WTC11 (cell line): ENCODE measurements around the gene SOD2. TPM values are rescaled to one million over a fixed set of nuclear protein-coding genes. Genes with fewer than 3 reads are reported as not detected.

ENCODE experiments used
- ATAC-seq: fragments of 200-7000 bp; cut with Tn5 transposase; 2 replicates; pipeline ENCODE4 v1.10.0; 2021; ENCODE audit warnings: mild to moderate bottlenecking, moderate library complexity
- CTCF ChIA-PET: fragments of 300-600 bp; sonication (Branson Sonifier 250); formaldehyde crosslinking; loops from one replicate; lab custom pipeline; 2021; ENCODE audit warnings: antibody characterized with exemption; lab: Charles Lee
- POLR2A ChIA-PET: fragments of 350-600 bp; sonication (Branson Sonifier 250); formaldehyde crosslinking; loops from one replicate; lab custom pipeline; 2021; ENCODE audit warnings: antibody characterized with exemption; lab: Charles Lee
- DNase-seq: peaks from one replicate; pipeline ENCODE4 v3.0.0; 2021; ENCODE audit warnings: low spot score
- H3K27ac Mint-ChIP-seq: 2 replicates; pipeline ENCODE4 v1.8.0; 2021; ENCODE audit warnings: mixed read lengths
- H3K27me3 Mint-ChIP-seq: 2 replicates; pipeline ENCODE4 v1.8.0; 2021; ENCODE audit warnings: low read depth, mild to moderate bottlenecking, moderate library complexity, mixed read lengths
- H3K36me3 Mint-ChIP-seq: 2 replicates; pipeline ENCODE4 v1.8.0; 2021; ENCODE audit warnings: mixed read lengths
- H3K4me1 Mint-ChIP-seq: 2 replicates; pipeline ENCODE4 v1.8.0; 2022; ENCODE audit warnings: mixed read lengths
- H3K4me3 Mint-ChIP-seq: 2 replicates; pipeline ENCODE4 v1.8.0; 2021; ENCODE audit warnings: mild to moderate bottlenecking, moderate library complexity, mixed read lengths
- H3K9me3 Mint-ChIP-seq: 2 replicates; pipeline ENCODE4 v1.8.0; 2021; ENCODE audit warnings: mixed read lengths
- ARID4B ChIP-seq: sonication (generic); formaldehyde crosslinking; IDR thresholded peaks from 2 replicates; pipeline ENCODE4 v1.8.0; 2023; ENCODE audit warnings: missing genetic modification reagents, mild to moderate bottlenecking, borderline replicate concordance
- ERG ChIP-seq: fragments of 250-450 bp; sonication (Bioruptor Pico); IDR thresholded peaks from 2 replicates; pipeline ENCODE4 v1.8.0; 2021; ENCODE audit warnings: mild to moderate bottlenecking
- ETV6 ChIP-seq: sonication (generic); formaldehyde crosslinking; IDR thresholded peaks from 2 replicates; pipeline ENCODE4 v1.8.1; 2022; ENCODE audit warnings: mild to moderate bottlenecking, missing genetic modification reagents
- NR1H2 ChIP-seq: sonication (generic); formaldehyde crosslinking; IDR thresholded peaks from 2 replicates; pipeline ENCODE4 v1.9.0; 2021; ENCODE audit warnings: mild to moderate bottlenecking, moderate library complexity, missing genetic modification reagents
- NR3C1 ChIP-seq: sonication (generic); formaldehyde crosslinking; conservative IDR thresholded peaks from 2 replicates; pipeline ENCODE4 v1.8.1; 2023; ENCODE audit warnings: low read depth, mild to moderate bottlenecking, missing genetic modification reagents
- PRDM15 ChIP-seq: sonication (generic); formaldehyde crosslinking; IDR thresholded peaks from 2 replicates; pipeline ENCODE4 v1.8.0; 2022; ENCODE audit warnings: missing genetic modification reagents
- SP1 ChIP-seq: sonication (generic); formaldehyde crosslinking; conservative IDR thresholded peaks from 2 replicates; pipeline ENCODE4 v1.8.1; 2022; ENCODE audit warnings: missing genetic modification reagents
- TEAD1 ChIP-seq: sonication (generic); formaldehyde crosslinking; IDR thresholded peaks from 2 replicates; pipeline ENCODE4 v1.8.0; 2022; ENCODE audit warnings: mild to moderate bottlenecking, missing genetic modification reagents
- ZNF138 ChIP-seq: sonication (generic); formaldehyde crosslinking; conservative IDR thresholded peaks from 2 replicates; pipeline ENCODE4 v1.8.1; 2022; ENCODE audit warnings: mild to moderate bottlenecking, moderate library complexity, missing genetic modification reagents
- ZNF317 ChIP-seq: sonication (generic); formaldehyde crosslinking; IDR thresholded peaks from 2 replicates; pipeline ENCODE4 v1.8.1; 2023; ENCODE audit warnings: low read depth, mild to moderate bottlenecking, moderate library complexity, missing genetic modification reagents, borderline replicate concordance
- total RNA-seq: library from RNA; stranded (reverse); gene quantifications from 3 replicates; pipeline ENCODE4 v1.2.3, GENCODE V29; 2021
- TF ChIP-seq, protein P1 (sequence below): sonication (generic); formaldehyde crosslinking; IDR thresholded peaks from 2 replicates; pipeline ENCODE4 v1.8.1; 2023; ENCODE audit warnings: mild to moderate bottlenecking, missing genetic modification reagents, moderate library complexity
- TF ChIP-seq, protein P2 (sequence below): fragments of 250-450 bp; sonication (Bioruptor Pico); IDR thresholded peaks from 2 replicates; pipeline ENCODE4 v2.1.2; 2022; ENCODE audit warnings: mild to moderate bottlenecking, moderate library complexity

Gene SOD2
- total RNA-seq, 1 experiment from 2014 or later: 82.6 TPM

- Mint-ChIP-seq H3K27ac (no peak overlapping the region), H3K4me3 (no peak overlapping the region), H3K9me3 (no peaks in the 10 kb centered on the region), H3K27me3 (no peaks in the 10 kb centered on the region), H3K36me3 (peaks cover 42% of the 10 kb centered on the region), H3K4me1 (peaks cover 7% of the 10 kb centered on the region)
- ATAC-seq: no peak
- CTCF ChIA-PET: no interaction called here
- POLR2A ChIA-PET: no interaction called here
- DNase-seq: no peak
- TF ChIP-seq TEAD1 (CRISPR knock-in tag): no peak
- TF ChIP-seq SP1: no peak
Measured at GRCh38 chr6:159686703-159687102, 6.3 kb downstream of the SOD2 start.

DNA sequence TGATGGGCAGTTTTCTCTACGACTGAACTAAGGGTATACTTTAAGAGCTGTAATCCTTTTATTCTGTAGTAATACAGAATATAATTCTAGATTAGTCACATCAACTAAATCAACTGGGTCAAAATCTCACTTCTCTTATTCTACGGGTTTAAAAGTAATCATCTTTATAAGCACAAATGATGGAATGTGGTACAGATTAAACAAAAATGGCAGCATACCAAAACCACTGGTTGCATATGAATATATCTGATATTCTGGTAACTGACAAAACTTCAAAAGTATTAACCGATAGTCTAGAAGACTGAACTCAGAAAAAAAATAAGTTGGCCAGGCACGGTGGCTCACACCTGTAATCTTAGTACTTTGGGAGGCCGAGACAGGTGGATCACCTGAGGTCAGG lies 7.0 kb downstream of the SOD2 start:
- H3K9me3 Mint-ChIP-seq: no peaks in the 10 kb centered on the region
- no peaks in the 10 kb centered on the region for H3K27me3 Mint-ChIP-seq
- ATAC-seq: no peak
- H3K4me3 Mint-ChIP-seq: no peak overlapping the region
- POLR2A ChIA-PET: no interaction called here
- H3K4me1 Mint-ChIP-seq: peaks cover 1% of the 10 kb centered on the region; the same call in 1 of the 2 replicates
- CTCF ChIA-PET: no interaction called here
- peaks cover 44% of the 10 kb centered on the region for H3K36me3 Mint-ChIP-seq
- H3K27ac Mint-ChIP-seq: no peak overlapping the region
- DNase-seq: no peak
- TF ChIP-seq NR1H2 (CRISPR knock-in tag) (no peak), ARID4B (CRISPR knock-in tag) (no peak), ZNF317 (CRISPR knock-in tag) (no peak), ZNF138 (no peak), NR3C1 (no peak), ETV6 (CRISPR knock-in tag) (no peak), PRDM15 (CRISPR knock-in tag) (no peak), ERG (no peak)
- TF ChIP-seq, protein P1, sequence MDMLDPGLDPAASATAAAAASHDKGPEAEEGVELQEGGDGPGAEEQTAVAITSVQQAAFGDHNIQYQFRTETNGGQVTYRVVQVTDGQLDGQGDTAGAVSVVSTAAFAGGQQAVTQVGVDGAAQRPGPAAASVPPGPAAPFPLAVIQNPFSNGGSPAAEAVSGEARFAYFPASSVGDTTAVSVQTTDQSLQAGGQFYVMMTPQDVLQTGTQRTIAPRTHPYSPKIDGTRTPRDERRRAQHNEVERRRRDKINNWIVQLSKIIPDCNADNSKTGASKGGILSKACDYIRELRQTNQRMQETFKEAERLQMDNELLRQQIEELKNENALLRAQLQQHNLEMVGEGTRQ (CRISPR knock-in tag): no peak
- TF ChIP-seq, protein P2, sequence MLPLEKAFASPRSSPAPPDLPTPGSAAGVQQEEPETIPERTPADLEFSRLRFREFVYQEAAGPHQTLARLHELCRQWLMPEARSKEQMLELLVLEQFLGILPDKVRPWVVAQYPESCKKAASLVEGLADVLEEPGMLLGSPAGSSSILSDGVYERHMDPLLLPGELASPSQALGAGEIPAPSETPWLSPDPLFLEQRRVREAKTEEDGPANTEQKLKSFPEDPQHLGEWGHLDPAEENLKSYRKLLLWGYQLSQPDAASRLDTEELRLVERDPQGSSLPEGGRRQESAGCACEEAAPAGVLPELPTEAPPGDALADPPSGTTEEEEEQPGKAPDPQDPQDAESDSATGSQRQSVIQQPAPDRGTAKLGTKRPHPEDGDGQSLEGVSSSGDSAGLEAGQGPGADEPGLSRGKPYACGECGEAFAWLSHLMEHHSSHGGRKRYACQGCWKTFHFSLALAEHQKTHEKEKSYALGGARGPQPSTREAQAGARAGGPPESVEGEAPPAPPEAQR (CRISPR knock-in tag): no peak
